ENCODE results near the gene MUCL1. TPM values are rescaled to one million over a fixed set of nuclear protein-coding genes. Genes with fewer than 3 reads are reported as not detected.

MUCL1 gene
- total and polyA plus RNA-seq, 4 donors: 1.5 to 84.1 (median 2.4) TPM; not detected in 1

- 75 to 88% methylated on average over 5 of the region's 5 CpGs for WGBS, 2 donors
- no peaks in the 10 kb centered on the region for H3K27me3 ChIP-seq (ENCODE audit: control insufficient read depth in 3 of 3, insufficient read depth in 3 of 3, low read length in 2 of 3)
- no peak overlapping the region for H3K9ac ChIP-seq (ENCODE audit: insufficient read depth in 1 of 2, low read length in 2 of 2)
- TF ChIP-seq CTCF (IDR thresholded peaks at IDR 0.05; ENCODE audit: control extremely low read depth, extremely low read depth): no peak
- no peak for DNase-seq
- H3K4me3 ChIP-seq: no peak overlapping the region
- ATAC-seq (ENCODE audit: insufficient read depth, low FRiP score): no peak
- H3K27ac ChIP-seq (ENCODE audit: low read depth in 1 of 2, low read length in 1 of 2): no peak overlapping the region
- H3K36me3 ChIP-seq (ENCODE audit: control insufficient read depth in 4 of 4, insufficient read depth in 4 of 4, low read length in 4 of 4): no peaks in the 10 kb centered on the region
- no peaks in the 10 kb centered on the region for H3K4me1 ChIP-seq (ENCODE audit: control insufficient read depth in 5 of 5, insufficient read depth in 5 of 5, low read length in 5 of 5)
- H3K9me3 ChIP-seq (ENCODE audit: control insufficient read depth in 4 of 4, insufficient read depth in 3 of 4, low read length in 3 of 4): no peaks in the 10 kb centered on the region
Observed at GRCh38 chr12:54829511-54829910, 24.8 kb upstream of the MUCL1 start.

- no peaks in the 10 kb centered on the region for H3K36me3 ChIP-seq (ENCODE audit: control insufficient read depth in 4 of 4, insufficient read depth in 4 of 4, low read length in 4 of 4)
- no peak overlapping the region for H3K4me3 ChIP-seq
- no peaks in the 10 kb centered on the region for H3K4me1 ChIP-seq (ENCODE audit: control insufficient read depth in 5 of 5, insufficient read depth in 5 of 5, low read length in 5 of 5)
- no peak overlapping the region for H3K27ac ChIP-seq (ENCODE audit: low read depth in 1 of 2, low read length in 1 of 2)
- peaks cover 0 to 3% (median 0%) of the 10 kb centered on the region in 4 donors for H3K9me3 ChIP-seq (ENCODE audit: control insufficient read depth in 4 of 4, insufficient read depth in 3 of 4, low read length in 3 of 4)
- H3K27me3 ChIP-seq (ENCODE audit: control insufficient read depth in 3 of 3, insufficient read depth in 3 of 3, low read length in 2 of 3): no peaks in the 10 kb centered on the region
- DNase-seq (no peak), ATAC-seq (ENCODE audit: insufficient read depth, low FRiP score) (no peak)
- no peak for TF ChIP-seq CTCF (IDR thresholded peaks at IDR 0.05; ENCODE audit: control extremely low read depth, extremely low read depth)
- H3K9ac ChIP-seq (ENCODE audit: insufficient read depth in 1 of 2, low read length in 2 of 2): no peak overlapping the region
Observed at GRCh38 chr12:54830199-54830598, 24.1 kb upstream of the MUCL1 start.

- TF ChIP-seq CTCF (IDR thresholded peaks at IDR 0.05; ENCODE audit: control extremely low read depth, extremely low read depth): no peak
- WGBS, 2 donors: 76 to 85% methylated on average over 1 of the region's 1 CpG
- no peaks in the 10 kb centered on the region for H3K27me3 ChIP-seq (ENCODE audit: control insufficient read depth in 3 of 3, insufficient read depth in 3 of 3, low read length in 2 of 3)
- no peaks in the 10 kb centered on the region for H3K4me1 ChIP-seq (ENCODE audit: control insufficient read depth in 5 of 5, insufficient read depth in 5 of 5, low read length in 5 of 5)
- no peak overlapping the region for H3K4me3 ChIP-seq
- H3K9ac ChIP-seq (ENCODE audit: insufficient read depth in 1 of 2, low read length in 2 of 2): no peak overlapping the region
- H3K27ac ChIP-seq (ENCODE audit: low read depth in 1 of 2, low read length in 1 of 2): no peak overlapping the region
- DNase-seq: no peak
- no peaks in the 10 kb centered on the region for H3K36me3 ChIP-seq (ENCODE audit: control insufficient read depth in 4 of 4, insufficient read depth in 4 of 4, low read length in 4 of 4)
- H3K9me3 ChIP-seq (ENCODE audit: control insufficient read depth in 4 of 4, insufficient read depth in 3 of 4, low read length in 3 of 4): peaks cover 0 to 3% (median 0%) of the 10 kb centered on the region in 4 donors
- ATAC-seq (ENCODE audit: insufficient read depth, low FRiP score): no peak
Observed at GRCh38 chr12:54831631-54832030, 22.7 kb upstream of the MUCL1 start.

- no peak for DNase-seq
- no peaks in the 10 kb centered on the region for H3K27me3 ChIP-seq (ENCODE audit: control insufficient read depth in 3 of 3, insufficient read depth in 3 of 3, low read length in 2 of 3)
- H3K4me3 ChIP-seq: no peak overlapping the region
- no peaks in the 10 kb centered on the region for H3K4me1 ChIP-seq (ENCODE audit: control insufficient read depth in 5 of 5, insufficient read depth in 5 of 5, low read length in 5 of 5)
- no peak for TF ChIP-seq CTCF (IDR thresholded peaks at IDR 0.05; ENCODE audit: control extremely low read depth, extremely low read depth)
- ATAC-seq (ENCODE audit: insufficient read depth, low FRiP score): no peak
- no peak overlapping the region for H3K27ac ChIP-seq (ENCODE audit: low read depth in 1 of 2, low read length in 1 of 2)
- 55 to 86% methylated on average over 3 of the region's 3 CpGs for whole genome bisulfite sequencing, 2 donors
- no peak overlapping the region for H3K9ac ChIP-seq (ENCODE audit: insufficient read depth in 1 of 2, low read length in 2 of 2)
- peaks cover 0 to 4% (median 0%) of the 10 kb centered on the region in 4 donors for H3K9me3 ChIP-seq (ENCODE audit: control insufficient read depth in 4 of 4, insufficient read depth in 3 of 4, low read length in 3 of 4)
- H3K36me3 ChIP-seq (ENCODE audit: control insufficient read depth in 4 of 4, insufficient read depth in 4 of 4, low read length in 4 of 4): no peaks in the 10 kb centered on the region
Observed at GRCh38 chr12:54840244-54840865, 14.0 kb upstream of the MUCL1 start.
